WTC11 (cell line): Measurements from ENCODE around the gene FSD1.

ENCODE experiments used
- TF ChIP-seq, protein P1 (sequence below): fragments of 200-600 bp; IDR thresholded peaks from 2 replicates; pipeline ENCODE4 v1.8.0; 2022; ENCODE audit warnings: antibody characterized with exemption
- TF ChIP-seq, protein P2 (sequence below): sonication (generic); formaldehyde crosslinking; IDR thresholded peaks from 2 replicates; pipeline ENCODE4 v1.8.0; 2022; ENCODE audit warnings: mild to moderate bottlenecking, missing genetic modification reagents

DNA sequence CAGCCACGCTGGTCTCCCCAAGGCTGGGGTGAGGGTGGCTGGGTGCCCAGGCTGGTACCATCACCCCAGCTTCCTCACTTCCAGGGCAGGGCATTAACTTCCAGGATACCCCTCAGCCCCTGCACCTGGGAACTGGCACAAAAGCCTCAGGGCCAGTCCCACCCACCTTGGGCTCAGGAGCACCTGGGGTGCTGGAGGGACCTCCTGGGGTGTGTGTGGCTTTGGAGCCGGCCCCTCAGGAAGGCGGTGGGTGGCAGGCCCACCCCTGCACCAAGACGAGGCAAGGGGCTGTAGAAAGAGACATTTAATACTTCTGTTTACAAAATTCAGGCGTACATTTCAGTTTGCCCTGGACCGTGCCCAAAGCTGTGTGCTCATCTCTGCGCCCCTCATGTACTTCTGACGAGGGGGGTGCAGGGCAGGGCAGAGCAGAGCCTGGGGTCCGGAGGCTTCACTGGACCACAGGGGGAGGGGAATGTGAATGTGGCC lies 55.7 kb downstream of the FSD1 start:
- TF ChIP-seq, protein P1, sequence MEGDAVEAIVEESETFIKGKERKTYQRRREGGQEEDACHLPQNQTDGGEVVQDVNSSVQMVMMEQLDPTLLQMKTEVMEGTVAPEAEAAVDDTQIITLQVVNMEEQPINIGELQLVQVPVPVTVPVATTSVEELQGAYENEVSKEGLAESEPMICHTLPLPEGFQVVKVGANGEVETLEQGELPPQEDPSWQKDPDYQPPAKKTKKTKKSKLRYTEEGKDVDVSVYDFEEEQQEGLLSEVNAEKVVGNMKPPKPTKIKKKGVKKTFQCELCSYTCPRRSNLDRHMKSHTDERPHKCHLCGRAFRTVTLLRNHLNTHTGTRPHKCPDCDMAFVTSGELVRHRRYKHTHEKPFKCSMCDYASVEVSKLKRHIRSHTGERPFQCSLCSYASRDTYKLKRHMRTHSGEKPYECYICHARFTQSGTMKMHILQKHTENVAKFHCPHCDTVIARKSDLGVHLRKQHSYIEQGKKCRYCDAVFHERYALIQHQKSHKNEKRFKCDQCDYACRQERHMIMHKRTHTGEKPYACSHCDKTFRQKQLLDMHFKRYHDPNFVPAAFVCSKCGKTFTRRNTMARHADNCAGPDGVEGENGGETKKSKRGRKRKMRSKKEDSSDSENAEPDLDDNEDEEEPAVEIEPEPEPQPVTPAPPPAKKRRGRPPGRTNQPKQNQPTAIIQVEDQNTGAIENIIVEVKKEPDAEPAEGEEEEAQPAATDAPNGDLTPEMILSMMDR: no peak
- TF ChIP-seq, protein P2, sequence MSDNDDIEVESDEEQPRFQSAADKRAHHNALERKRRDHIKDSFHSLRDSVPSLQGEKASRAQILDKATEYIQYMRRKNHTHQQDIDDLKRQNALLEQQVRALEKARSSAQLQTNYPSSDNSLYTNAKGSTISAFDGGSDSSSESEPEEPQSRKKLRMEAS (CRISPR knock-in tag): no peak
